ENCODE data around the gene CD68.

The CD68 gene, protein sequence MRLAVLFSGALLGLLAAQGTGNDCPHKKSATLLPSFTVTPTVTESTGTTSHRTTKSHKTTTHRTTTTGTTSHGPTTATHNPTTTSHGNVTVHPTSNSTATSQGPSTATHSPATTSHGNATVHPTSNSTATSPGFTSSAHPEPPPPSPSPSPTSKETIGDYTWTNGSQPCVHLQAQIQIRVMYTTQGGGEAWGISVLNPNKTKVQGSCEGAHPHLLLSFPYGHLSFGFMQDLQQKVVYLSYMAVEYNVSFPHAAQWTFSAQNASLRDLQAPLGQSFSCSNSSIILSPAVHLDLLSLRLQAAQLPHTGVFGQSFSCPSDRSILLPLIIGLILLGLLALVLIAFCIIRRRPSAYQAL

DNA sequence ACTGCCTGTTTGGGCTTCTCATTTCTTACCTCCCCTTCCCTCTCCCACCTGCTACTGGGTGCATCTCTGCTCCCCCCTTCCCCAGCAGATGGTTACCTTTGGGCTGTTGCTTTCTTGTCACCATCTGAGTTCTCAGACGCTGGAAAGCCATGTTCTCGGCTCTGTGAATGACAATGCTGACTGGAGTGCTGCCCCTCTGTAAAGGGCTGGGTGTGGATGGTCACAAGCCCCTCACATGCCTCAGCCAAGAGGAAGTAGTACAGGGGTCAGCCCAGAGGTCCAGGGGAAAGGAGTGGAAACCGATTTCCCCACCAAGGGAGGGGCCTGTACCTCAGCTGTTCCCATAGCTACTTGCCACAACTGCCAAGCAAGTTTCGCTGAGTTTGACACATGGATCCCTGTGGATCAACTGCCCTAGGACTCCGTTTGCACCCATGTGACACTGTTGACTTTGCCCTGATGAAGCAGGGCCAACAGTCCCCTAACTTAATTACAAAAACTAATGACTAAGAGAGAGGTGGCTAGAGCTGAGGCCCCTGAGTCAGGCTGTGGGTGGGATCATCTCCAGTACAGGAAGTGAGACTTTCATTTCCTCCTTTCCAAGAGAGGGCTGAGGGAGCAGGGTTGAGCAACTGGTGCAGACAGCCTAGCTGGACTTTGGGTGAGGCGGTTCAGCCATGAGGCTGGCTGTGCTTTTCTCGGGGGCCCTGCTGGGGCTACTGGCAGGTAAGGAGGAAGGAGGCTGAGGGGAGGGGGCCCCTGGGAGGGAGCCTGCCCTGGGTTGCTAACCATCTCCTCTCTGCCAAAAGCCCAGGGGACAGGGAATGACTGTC, at the start of gene CD68:
Gene CD68 (plus strand): TSS at position 638 of the 833 bp plus-strand sequence. CDS start 40 bp downstream, at position 678.
- no peak within 1 kb of the TSS for H3K27ac ChIP-seq
- TF ChIP-seq, protein P1, sequence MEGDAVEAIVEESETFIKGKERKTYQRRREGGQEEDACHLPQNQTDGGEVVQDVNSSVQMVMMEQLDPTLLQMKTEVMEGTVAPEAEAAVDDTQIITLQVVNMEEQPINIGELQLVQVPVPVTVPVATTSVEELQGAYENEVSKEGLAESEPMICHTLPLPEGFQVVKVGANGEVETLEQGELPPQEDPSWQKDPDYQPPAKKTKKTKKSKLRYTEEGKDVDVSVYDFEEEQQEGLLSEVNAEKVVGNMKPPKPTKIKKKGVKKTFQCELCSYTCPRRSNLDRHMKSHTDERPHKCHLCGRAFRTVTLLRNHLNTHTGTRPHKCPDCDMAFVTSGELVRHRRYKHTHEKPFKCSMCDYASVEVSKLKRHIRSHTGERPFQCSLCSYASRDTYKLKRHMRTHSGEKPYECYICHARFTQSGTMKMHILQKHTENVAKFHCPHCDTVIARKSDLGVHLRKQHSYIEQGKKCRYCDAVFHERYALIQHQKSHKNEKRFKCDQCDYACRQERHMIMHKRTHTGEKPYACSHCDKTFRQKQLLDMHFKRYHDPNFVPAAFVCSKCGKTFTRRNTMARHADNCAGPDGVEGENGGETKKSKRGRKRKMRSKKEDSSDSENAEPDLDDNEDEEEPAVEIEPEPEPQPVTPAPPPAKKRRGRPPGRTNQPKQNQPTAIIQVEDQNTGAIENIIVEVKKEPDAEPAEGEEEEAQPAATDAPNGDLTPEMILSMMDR (conservative IDR thresholded peaks at IDR 0.05), result no peak

DNA sequence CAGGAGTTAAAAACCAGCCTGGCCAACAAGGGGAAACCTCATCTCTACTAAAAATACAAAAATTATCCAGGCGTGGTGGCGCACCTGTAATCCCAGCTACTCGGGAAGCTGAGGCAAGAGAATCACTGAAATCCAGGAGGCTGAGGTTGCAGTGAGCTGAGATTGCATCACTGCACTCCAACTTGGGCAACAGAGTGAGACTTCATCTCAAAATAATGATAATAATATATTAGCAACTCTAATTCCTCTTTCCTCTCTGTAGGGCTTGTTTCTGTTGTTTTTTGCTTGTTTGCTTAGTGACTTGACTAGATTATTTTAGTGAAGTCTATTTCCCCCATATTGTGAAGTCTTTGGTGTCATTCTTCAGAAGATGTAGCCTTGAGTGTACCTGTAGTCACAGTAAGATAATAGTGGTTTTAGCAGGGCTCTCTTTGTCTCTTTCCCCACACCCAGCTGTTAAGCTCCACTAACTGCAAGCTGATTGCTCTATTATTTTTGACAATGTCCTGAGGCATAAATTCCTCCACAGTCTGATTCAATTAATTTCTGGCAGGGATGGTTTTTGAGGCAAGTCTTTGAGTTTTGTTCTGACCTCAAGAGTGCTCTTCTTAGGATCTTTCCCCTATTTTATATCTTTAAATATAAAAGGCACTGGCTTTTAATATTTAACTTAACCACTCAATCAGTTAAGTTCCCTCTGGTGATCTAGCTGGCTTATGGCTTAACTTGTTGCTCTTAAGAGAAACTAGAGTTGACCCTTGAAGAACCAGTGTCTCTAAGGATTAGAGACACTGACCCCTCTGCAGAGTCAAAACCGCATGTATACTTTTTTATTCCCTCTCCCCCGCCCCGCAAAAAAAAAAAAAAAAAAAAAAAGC, 49.2 kb upstream of the CD68 start:
- no peak overlapping the region for H3K27ac ChIP-seq

DNA sequence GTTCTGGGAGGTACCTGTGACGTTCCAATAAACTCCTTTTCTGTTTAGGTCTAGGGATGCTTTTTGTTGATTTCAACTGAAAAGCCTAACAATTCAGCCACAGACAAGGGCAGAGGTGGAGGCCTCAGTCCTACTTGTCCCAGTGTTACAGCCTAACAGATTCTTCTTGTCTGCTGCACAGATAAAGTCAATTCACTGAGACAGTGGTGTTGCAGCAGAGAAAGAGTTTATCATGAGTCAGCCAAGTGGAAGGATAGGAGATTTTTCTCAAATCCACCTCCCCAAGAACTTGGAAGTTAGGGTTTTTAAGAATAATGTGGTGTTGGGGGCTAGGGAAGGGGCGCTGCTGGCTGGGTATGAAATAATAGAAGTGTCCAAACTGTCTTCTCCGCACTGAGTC, 41.4 kb upstream of the CD68 start:
- no peak overlapping the region for H3K27ac ChIP-seq
- TF ChIP-seq, protein P1 (conservative IDR thresholded peaks at IDR 0.05), result no peak

More for the DNA sequence above, 49.2 kb upstream of the CD68 start:
- TF ChIP-seq, protein P1 (conservative IDR thresholded peaks at IDR 0.05), result no peak

DNA sequence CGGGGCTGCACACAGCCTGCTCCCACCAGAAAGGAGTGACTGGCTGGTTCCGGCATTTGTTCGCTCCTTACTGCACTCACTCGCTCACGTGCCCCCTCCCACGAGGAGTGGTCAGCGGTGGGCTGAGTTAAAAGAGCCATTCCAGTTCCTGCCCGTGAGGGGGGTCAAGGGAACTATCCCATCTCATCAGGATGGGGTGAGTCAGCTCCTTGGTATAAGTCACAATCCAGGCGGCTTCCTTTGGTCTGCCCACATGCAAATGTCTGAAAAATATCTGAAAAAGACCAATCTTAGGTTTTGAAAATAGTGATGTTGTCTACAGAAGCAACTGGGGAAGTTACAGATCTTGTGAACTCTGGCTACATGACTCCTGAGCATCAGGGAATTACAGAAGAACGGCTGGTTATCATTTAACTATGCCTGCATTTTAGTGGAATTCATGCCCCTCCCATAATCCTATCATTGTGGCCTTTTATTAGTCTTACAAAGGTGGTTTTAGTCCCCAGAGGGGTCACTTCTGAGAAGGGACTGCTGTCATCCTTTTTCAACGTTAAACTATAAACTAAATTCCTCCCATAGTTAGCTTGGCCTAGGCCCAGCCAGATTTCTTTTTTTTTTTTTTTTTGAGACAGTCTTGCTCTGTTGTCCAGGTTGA, 40.4 kb upstream of the CD68 start:
- TF ChIP-seq, protein P1 (conservative IDR thresholded peaks at IDR 0.05), result no peak
- H3K27ac ChIP-seq, result no peak overlapping the region

DNA sequence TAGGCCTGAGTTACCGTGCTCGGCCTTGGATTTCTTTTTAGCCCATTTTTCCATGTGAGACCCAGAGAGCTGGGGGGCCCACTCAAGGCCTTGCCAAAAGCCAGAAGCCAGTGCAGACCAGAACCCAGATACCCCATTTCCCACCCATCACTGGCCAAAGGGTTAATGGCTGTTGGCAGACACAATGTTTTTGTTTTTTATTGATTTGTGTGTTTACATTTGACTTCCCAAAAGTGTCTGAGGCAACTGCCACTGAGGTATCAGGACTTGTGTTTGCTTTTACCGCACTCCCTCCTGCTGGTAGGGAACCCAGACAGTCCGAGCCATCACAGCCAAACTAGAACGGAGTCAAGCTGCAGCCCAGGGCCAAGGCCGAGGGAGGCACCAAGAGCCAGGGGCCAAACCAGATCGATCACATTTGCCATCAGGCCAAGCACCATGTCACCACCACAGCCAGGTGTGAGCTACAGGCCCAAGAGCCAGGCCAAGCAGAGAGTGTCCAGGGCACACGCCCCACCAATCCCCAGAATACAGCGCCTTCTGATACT, 38.3 kb upstream of the CD68 start:
- TF ChIP-seq, protein P1 (conservative IDR thresholded peaks at IDR 0.05), result no peak

DNA sequence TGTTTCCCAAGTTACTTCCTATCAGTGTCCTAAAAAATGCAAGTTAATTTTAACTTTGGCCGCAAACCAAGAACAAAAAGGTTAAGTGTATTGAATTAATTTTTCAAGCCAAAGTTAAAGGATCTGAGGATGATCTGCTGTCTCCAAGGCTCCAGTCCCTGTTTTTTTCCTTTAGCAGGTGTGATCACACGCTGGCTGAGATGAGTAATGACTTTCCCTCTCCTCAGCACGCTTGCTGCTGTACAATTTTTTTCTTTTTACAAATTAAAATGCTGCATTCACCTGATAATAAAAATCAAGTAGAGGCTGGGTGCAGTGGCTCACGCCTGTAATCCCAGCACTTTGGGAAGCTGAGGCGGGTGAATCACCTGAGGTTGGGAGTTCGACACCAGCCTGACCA, 34.5 kb upstream of the CD68 start:
- TF ChIP-seq, protein P1 (conservative IDR thresholded peaks at IDR 0.05), result no peak

More for the DNA sequence above, 38.3 kb upstream of the CD68 start:
- no peak overlapping the region for H3K27ac ChIP-seq

More for the DNA sequence above, 34.5 kb upstream of the CD68 start:
- H3K27ac ChIP-seq, result no peak overlapping the region
